HG02798 (cell line): ENCODE results near the gene CHST11.

ENCODE experiments used
- ATAC-seq: cut with Tn5 transposase; IDR thresholded peaks from one replicate; pipeline ENCODE4 v1.9.1; 2021; ENCODE audit warnings: mild to moderate bottlenecking; ENCODE audit not compliant: unreplicated experiment, poor library complexity

Gene CHST11

GRCh38 chr12:104637604-104638003 is 180.9 kb downstream of the CHST11 start:
- ATAC-seq, result no peak

- no peak for ATAC-seq
Measured at GRCh38 chr12:104638218-104638850, 181.6 kb downstream of the CHST11 start.

GRCh38 chr12:104638851-104639240 is 182.1 kb downstream of the CHST11 start:
- ATAC-seq, result no peak

GRCh38 chr12:104640956-104641355 is 184.2 kb downstream of the CHST11 start:
- no peak for ATAC-seq

GRCh38 chr12:104641862-104642261 is 185.1 kb downstream of the CHST11 start:
- ATAC-seq, result peak; percentile 90

GRCh38 chr12:104643093-104643818 is 186.5 kb downstream of the CHST11 start:
- ATAC-seq, result no peak

- no peak for ATAC-seq
Measured at GRCh38 chr12:104643819-104644669, 187.3 kb downstream of the CHST11 start.

GRCh38 chr12:104648756-104649155 is 192.0 kb downstream of the CHST11 start:
- ATAC-seq, result no peak

- no peak for ATAC-seq
Measured at GRCh38 chr12:104649217-104649824, 192.6 kb downstream of the CHST11 start.

- ATAC-seq, result no peak
Measured at GRCh38 chr12:104649921-104650320, 193.2 kb downstream of the CHST11 start.

- ATAC-seq, result no peak
Measured at GRCh38 chr12:104650541-104650940, 193.8 kb downstream of the CHST11 start.

GRCh38 chr12:104651811-104652210 is 195.1 kb downstream of the CHST11 start:
- ATAC-seq, result no peak

- no peak for ATAC-seq
Measured at GRCh38 chr12:104652358-104652757, 195.6 kb downstream of the CHST11 start.

GRCh38 chr12:104652910-104653309 is 196.2 kb downstream of the CHST11 start:
- ATAC-seq, result no peak

- no peak for ATAC-seq
Measured at GRCh38 chr12:104653730-104654664, 197.2 kb downstream of the CHST11 start.

GRCh38 chr12:104654665-104655609 is 198.2 kb downstream of the CHST11 start:
- no peak for ATAC-seq

- no peak for ATAC-seq
Measured at GRCh38 chr12:104656383-104656782, 199.6 kb downstream of the CHST11 start.

- ATAC-seq, result no peak
Measured at GRCh38 chr12:104656921-104657320, 200.2 kb downstream of the CHST11 start.
